Limb (tissue), 2 donors: ENCODE results near the gene CENPW.

ENCODE experiments used
- DNase-seq, 2 donors: peaks; one replicate each; pipeline ENCODE4 v3.0.0-alpha.2; 2016; ENCODE audit errors: extremely low spot score in 2 of 2

The CENPW gene

DNA sequence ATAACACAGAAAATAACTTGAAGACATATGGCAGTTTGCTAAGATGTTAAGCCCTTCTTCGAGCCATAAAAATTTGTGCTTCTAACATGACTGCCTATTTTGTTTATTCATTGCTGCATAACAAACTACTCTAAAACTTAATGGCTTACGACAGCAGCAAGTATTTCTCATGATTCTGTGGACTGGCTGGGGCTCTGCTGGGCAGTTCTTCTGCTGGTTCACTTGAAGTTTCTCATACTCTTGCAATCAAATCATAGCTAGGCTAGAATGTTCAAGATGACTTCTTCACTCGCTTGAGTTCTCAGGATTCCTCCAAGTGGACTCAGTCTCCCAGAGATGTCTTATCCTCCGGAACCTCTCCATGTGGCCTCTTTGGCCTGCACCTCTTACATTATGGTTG is 33.4 kb downstream of the CENPW start:
- no peak for DNase-seq

DNA sequence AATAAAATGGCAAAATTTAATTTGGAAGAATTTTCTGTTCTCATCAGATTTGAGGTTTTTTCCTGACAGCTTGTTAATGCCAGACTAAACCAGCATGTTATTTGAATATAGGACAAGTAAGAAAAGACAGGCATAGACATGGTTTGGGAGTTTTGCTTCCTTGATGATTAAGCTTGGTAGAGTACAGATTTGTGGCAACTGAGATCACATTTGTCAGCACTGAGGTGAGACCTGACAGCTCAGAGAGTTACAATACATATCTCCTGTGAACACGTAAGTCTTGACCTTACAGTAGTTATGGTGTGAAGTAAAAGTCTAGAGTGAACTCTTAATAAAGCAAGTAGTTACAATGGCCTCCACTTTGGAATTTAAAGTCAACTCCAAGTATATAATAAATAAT is 34.5 kb downstream of the CENPW start:
- DNase-seq: no peak

DNA sequence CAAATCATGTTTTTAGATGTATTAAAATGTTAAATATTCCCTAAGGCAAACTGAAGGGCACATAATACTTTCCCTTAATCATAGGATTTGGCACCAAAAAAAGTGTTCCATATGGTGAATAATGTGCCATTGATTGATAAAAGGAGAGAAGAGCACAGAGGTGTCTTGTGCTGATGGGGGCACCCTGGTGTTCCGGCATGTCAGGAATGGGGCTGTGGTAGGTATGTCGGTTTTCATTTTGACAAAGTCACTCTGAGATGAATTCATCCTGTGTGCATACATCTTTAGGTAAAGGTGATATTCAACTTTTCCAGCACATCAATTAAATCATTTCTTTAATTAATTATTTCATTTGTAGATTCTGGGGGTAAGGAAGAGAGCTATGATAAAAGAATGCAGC is 36.8 kb downstream of the CENPW start:
- no peak for DNase-seq

DNA sequence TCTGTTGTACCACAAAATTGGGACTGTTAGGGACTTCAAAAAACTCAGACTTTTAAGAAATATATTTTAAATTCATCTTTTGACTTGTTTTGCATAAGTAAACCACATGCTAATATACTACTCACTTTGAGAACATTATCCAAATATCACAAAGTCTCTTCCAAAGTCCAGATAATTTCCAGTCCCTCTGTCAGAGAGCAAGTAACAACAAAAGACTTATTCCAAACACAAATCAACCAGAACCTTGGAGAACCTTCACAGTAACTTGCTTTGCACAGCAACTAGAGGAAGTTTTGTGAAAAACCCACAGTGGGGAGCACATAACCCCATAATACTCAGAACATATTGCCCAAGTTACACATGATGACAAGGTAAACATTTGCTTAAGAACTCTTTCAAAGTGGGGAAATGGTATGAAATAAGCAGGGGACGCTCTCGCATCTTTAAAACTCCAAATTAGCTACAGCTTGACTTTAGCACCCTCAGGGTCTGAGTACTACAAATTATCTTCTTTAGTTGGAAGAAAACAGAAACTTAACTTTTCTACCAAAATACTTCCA is 37.8 kb downstream of the CENPW start:
- no peak for DNase-seq

DNA sequence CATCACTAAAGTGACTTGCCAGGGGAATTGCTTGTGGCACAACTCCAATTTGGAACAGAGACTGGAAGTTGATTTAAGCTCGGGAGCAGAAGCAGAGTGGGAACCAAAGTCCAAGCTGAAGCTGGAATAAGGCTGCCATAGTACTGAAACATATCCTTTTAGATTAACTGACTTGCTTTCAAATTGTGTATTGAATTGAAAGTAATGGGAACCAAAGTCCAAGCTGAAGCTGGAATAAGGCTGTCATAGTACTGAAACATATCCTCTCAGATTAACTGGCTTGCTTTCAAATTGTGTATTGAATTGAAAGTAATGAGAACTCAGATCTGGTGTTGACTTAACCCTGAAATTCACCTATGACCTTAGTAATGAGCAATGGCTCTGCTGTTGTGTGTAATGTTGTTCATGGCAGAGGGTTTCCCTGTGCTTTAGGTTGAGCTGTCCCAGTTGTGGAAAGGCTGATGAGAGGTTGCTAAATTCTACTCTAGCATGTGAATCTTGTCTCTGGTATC is 40.2 kb downstream of the CENPW start:
- DNase-seq: no peak

DNA sequence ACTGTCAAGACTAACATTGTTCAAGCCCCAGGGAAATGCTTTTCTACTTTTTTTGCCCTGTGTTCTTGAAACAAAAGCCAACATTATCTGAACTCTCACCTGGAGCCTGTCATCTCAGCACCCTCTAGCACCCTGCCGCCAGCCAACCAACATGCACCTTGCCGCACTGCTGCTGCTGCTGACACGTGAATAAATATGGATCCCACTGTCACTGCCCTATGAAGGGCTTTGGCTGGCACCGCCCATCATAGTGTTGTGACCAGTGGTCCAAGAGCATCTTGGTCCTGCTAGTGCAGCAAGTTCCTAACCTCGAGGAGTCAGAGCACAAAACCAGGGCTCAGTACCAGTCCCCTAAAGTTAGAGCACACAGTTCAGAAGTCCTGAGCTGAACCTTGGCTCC is 41.6 kb downstream of the CENPW start:
- DNase-seq: no peak

DNA sequence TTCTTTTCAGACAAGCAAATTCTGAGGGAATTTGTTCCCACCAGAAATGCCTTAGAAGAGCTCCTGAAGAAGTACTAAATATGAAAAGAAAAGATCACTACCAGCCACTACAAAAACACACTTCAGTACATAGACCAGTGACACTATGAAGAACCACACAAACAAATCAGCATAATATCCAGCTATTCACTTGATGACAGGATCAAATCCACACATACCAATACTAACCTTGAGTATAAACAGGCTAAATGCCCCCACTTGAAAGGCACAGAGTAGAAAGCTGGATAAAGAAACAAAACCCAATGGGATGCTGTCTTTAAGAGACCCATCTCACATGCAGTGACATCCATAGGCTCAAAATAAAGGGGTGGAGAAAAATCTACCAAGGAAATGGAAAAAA is 43.3 kb downstream of the CENPW start:
- DNase-seq: no peak

DNA sequence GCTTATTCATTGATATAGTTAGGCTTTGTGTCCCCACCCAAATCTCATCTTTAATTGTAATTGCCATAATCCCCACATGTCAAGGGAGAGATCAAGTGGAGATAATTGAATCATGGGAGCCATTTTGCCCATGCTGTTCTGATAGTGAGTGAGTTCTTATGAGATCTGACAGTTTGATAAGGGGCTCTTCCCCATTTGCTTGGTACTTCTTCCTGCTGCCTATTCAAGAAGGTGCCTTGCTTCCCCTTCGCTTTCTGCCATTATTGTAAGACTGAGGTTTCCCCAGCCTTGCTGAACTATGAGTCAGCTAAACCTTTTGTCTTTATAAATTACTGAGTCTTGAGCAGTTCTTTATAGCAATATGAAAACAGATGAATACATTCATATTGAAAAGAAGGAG is 45.6 kb downstream of the CENPW start:
- DNase-seq: no peak

DNA sequence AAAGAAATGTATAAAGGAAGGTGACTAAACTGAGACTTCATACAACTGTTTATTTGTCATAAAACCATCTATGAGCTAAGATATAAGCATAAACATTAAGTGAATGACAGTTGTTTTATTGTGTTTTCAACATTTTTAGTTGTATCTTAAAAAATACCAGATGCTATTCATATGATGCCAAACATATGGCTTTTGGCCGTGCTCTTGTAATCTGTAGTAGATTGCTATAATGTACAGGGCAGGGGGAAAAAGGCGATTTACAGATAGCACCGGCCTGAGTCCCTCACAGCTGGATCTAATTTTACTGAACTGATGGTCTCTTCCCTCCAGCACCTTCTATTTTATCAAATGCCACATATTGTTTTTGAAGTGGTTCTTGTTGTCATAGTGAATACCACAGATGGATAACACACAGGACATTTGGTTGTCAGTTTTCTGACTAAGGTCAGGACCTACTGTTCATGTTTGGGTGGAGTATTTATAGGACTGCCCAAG is 48.2 kb downstream of the CENPW start:
- DNase-seq: peak in 1 of 2 donors; percentile 49

DNA sequence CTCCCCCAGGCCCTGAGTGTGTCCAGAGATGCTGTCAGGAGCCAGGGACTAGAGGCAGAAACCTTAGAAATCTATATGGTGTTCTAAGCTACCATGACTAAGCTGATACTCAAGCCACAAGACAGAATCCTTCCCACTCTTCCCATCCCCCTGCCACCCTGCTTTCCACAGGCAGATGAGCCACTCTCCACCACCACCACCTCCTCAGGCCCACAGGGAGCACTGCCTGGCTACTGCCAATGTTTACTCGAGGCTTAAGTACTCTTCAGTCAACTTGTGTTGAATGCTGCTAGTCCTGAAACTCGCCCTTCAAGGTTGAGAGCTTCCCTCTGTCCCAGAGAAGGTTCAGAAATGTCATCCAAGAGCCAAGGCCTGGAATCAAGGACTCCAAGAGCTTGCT is 56.2 kb downstream of the CENPW start:
- DNase-seq: no peak
